ENCODE results near the gene KCNJ15.

KCNJ15 gene

DNA sequence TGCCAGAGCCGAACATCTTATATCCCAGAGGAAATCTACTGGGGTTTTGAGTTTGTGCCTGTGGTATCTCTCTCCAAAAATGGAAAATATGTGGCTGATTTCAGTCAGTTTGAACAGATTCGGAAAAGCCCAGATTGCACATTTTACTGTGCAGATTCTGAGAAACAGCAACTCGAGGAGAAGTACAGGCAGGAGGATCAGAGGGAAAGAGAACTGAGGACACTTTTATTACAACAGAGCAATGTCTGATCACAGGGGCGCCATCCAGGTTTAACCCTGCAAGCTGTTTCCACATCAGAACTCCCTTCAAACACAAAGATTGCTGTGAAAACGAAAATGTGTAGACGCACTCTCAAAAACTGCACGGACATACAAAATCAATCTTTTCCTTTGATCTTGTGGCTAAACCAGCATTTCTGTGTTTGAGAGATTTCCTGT is 43.4 kb downstream of the KCNJ15 start:
- DNase-seq = no peak

DNA sequence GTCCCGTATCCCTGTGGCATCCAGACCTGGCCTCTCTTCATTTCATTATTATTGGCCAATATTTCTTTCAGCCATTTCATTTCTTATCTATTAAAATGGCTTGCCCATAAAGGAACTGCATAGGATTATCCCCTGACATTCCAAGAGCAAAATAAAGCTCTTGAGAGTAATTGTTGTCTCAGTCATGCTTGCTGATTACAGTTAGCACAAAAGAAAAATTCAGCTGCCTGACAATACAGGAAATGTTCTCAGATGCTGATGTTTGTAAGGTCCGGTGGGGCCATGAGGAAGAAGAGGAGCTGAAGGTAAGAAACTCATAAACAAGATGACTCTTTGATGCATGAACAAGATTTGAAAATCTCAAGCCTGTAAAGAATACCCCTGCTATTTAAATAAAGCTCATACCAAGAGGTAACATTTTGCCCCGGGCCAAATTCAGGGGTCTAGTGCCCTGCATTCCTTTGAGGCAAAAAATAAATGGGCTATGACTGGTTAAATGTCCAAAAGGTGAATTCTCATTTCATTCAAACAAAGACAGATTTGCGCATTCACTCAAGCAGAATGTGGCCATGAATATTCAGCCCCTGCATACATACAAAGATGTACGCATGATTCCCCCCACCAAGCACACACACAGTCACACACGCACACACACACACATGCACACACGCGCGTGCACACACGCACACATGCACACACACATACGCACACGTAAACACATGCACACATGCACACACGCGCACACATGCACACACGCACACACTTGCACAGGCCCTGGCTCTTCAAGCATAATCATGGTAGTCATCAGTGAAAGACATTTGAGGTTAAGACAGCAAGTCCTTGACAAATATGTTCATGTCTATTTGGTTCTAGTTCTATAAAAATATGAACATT is 44.8 kb downstream of the KCNJ15 start:
- DNase-seq = no peak

DNA sequence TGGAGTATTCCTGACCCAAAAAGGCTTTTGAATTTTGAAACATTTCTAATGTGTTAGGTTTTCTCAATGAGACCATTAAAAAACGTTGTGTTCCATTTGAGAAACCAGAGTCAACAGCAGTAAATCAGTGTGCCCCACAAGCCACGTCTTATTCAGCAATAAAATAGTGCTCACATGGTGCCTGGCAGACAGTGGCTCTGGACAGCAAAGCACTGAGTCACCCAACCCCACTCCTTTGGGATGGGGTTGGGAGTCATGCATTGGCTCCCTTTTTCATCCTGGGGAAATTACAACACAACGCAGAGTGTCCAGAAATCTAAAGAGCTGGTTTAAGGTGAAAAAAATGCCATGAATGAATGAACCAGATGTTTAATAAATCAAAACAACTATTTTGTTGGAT is 46.5 kb downstream of the KCNJ15 start:
- no peak for DNase-seq

DNA sequence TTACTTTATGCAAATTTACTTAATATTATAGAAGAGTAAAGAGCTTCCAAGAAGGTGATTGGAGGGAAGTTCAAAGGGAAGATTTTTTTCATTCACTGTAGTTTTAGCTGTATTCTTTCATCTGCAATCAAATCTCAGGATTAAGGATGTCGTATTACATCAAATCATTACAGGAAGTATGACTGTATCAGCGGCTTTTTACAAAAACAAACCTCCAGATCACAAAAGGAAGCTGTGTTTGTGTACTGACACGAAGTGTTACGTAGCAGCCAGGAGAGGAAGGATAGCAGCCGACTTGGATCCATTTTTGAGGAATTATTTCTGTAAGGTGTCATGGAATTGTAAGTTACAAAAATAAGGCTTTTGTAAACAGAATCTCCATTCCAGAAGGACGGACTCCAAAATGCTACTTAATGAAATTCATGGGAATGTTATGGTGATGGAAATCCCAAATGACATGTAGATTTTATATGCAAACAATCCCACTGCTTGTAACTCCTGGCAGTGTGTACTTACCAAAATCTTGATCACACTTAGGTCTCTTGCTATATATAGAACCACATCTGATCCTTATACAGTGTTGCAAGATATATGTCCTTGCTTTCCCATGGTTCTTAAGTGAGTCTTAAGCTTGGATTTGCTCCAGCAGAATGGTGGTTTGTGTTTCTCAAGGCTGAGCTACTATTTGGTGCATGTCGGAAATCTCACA is 49.8 kb downstream of the KCNJ15 start:
- peak; percentile 24 for DNase-seq

DNA sequence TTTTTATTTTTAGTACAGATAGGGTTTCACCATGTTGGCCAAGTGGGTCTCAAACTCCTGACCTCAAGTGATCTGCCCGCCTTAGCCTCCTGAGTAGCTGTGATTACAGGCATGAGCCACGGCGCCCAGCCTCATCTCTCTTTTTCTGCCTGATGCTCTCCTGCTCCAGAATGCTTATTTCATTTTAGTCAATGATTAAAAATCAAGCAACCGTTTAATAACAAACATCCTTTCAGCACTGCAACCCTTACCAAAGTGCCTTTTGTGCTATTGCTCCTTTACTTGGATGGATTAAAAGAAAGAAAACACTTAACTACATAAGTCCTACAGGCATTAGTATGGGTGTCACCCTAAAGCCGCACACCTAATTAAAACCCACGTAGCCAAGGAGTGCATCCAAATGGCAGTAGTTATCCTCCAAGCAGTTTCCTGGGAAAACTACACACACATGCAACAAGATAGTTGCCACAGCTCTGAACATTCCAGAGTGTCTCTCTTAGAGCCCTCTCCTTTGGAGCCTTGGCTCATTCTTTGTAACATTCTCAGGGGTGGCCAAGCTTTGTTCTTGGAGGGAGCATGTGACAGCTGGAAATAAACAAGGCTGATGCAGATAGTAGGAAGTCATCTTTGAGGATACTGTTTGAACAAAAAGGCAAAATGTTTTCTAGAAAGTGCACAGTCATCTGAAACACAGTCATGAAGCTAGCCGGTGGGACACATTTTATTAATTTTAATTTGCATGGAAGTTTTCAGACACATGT is 51.2 kb downstream of the KCNJ15 start:
- no peak for DNase-seq

DNA sequence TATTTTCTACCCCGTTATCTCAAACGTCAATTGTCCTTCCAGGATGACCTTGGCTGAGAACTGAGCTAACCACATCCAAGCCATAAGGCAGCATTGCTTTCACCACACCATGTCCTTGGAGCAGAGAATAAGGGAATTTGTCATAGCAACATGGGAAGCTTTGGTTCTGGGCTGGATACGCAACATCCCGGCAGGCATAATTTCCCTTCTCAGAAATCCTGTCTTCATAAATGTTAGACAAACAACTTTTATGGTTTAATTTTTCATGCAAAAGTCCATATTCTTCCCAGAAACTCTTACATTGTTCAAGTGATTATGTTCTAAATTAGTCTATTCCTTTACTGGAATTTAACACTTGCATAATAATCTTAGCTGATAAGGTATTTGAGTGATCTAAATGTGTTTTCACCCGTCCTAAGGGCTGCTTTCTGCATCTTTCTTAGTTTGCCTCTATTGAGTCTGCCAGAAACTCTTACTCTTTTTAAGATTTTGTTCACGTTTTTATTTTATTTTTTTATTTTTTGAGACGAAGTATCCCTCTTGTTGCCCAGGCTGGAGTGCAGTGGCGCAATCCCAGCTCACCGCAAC is 51.8 kb downstream of the KCNJ15 start:
- no peak for DNase-seq

DNA sequence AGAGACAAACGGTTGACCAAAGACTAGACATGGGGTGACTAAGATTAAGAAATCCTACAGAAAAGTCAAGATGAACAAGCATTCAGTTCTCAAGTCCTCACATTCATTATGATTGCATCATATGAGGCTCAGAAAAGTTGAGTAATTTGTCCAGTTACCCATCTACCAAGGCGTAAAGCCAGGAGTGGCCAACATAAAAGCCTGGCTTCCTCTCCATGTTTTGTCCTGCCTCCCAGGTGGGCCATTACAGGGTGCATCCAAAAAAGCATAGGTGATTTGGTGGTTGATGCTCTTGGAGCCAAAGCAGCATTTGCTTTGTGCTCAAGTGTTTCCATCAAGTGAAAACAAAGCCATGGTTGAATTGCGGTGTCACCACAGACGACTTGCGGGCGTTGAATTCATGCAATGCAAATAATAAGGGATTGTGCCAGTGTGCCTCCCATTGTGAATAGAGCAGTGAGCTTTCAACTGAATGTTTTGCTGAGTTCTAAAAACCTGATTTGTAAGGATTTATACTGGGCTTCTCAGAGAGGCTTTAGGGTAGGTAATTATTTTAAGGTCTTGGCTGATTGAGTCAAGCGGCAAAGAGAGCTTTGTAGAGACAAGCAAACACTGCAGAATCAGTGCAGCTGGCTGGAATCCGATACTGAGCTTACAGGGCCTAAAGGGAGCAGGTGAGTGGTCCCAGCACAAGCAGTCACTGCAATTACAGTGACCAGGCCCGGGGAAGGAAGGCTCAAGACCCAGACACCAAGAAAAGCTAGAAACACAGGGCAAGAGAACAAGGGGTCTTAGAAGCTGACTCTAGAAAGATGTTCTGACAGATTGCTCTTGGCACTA is 54.1 kb downstream of the KCNJ15 start:
- peak; percentile 87 for DNase-seq

DNA sequence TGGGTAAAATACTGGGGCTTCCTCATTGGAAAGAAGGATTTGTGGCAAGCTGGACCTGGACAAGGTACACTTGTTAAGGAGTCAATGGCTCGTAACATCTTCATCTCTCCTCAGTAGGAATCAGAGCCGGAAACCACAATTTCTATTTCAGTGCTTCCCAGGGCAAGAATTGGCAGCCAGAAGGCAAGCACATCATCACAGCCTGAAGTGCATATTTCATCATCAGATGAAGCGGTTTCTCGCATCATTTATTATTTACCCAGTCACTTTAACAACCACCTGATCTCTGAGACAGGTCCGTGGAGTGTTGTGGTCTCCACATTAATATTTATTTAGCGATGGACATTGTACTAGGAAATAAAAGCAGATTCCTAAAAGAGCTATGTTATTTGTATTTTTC is 55.0 kb downstream of the KCNJ15 start:
- DNase-seq = no peak

DNA sequence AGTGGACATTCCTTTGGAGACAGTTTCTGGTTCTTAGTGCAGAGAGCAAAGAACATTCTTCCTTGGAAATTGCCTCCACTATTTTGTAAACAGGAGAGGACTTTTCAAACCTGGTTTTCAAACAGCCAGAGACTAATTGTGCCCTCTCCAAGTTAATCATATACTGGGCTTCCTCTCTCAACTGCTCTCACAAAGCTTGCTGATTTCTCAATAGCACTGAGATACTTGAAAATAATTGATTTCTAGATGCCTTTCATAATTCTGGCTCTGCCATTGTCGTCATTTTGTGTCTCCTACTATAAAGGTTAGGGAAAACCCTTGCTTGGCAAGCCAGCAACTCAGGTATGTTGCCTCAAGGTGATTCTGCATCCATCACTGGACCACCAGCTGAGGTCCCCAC is 56.0 kb downstream of the KCNJ15 start:
- DNase-seq = no peak

DNA sequence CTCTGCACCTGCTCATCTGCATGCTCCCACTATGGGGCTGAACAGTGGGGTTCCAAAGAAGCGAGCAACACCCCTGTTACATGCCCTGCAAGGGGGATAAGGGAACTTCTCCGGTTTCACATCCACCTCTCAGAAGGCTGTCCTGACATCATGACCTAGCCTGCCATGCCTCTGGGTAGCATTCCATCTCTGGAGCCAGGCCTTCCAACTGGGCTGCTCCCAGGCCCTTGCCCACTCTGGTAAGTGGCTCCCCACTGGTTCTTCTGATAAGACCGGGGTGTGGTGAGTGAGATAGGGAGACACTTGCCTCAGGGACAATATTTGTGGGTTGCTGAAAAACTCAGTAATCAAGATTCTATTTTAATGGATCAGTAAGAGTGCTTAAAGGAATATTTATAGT is 57.8 kb downstream of the KCNJ15 start:
- no peak for DNase-seq

DNA sequence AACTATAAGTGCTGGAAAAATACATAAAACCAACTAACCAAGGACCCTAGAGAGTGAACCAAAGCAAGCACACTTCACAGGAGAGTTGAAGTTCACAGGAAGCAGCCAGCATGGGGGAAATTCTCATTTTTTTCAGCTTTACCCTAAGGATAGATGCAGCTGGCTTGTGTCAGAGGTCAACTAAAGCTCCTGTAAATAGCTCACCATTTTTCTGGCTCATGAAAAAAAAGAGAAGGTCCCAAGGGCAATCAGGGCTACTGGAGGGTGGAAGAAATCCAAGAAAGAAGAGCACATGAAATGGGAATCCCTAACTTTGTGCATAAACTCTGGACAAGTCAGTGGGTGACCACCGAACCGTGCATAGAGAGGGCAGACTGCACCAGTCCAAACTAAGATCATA is 58.3 kb downstream of the KCNJ15 start:
- no peak for DNase-seq

DNA sequence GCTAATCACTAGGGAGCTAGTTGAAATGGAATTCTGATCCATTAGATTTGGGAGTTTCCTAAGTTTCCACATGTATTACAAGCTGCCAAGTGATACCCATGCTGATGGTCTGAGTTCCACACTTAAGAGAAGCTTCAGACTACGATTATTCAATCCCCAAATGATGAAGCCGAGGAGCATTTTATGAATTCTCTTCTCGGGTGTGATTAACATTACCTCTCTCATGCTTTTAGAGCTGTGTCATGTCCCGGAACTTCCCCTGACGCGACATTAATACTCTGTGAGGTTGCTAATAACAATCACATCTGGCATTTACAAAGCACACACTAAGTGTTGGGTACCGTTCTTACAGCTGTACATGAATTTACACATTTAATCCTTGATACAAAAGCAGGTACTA is 63.0 kb downstream of the KCNJ15 start:
- DNase-seq = no peak

DNA sequence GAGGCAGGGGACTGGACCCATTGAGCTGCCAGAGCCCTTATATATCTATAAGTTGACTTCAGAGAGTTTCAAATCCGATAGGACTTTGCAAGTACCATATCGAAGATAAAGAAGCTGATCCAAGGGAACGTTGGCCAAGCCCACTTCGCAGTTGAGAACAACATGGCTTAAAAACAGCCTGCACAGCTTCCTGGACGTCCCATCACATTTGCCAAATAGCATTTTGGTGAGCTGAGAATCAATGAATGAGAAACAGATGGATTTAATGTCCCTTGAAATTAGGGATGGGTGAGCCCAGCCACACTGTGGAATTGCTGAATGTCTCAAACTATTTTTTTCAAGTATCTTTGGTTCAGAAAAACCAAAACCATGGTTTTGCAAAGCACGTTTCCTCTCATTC is 64.8 kb downstream of the KCNJ15 start:
- DNase-seq = no peak

DNA sequence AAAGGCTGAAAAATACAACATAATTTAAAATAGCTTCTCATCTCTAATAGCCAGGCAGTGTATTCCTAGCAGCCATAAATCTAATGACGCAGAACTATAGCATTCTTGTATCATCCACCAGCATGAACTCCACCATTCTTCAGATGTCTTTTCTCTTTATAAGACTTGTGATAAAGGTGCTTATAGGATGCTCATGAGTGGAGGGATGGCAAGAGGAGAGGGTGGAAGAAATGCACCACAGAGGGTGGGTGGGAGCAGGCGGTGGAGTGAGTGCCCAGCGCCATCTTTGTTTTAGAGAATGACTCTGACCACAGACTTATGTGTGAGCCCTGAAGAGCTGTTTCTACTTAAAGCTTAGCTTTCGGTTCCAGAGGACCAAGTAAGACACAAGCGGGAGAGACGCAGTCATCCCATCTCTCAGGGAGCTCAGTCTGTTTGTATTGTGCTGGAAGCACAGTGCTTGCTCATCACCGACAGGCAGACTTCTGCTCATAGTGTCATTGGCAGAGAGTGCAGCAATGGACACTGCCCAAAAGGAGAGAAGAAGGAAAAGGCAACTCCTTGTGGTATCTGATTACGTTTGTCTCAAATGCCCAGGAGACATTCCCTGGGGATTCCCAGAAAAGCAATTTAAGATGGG is 65.6 kb downstream of the KCNJ15 start:
- DNase-seq = no peak

DNA sequence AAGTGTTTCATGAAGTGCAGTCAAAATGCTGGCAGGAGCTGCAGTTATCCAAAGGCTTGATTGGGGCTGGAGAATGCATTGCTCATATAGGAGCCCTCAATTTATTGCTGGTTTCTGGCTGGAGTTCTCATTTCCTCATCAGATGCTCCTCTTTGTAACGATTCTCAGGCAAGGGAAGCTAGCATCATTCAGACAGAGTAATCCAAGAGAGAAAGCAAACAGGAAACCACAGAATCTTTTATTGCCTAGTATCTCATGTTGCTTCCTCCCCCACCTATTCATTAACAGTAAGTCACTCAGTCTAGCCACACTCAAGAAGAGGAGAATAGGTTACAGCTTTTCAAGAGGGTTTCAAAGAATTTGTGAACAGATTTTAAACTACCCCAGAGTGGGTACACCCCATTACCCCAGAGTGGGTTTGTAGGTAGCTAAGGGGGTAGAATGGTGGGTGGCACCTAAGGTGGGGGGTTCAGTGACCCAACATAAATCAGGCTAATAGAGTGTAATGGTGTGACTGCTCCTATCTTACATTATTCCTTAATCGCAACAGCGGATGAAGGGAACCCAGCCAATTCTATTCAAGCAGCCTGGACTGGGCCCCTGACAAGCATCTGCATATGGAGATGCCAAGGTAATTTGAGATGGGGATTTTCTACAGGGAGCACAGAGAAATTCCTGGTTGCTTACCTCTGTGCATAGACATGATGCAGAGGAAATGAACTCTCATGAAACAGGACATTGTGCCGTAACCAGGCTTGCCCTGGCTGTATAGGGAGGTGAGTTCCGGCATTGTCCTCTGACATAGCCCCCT is 67.1 kb downstream of the KCNJ15 start:
- DNase-seq = peak; percentile 93

DNA sequence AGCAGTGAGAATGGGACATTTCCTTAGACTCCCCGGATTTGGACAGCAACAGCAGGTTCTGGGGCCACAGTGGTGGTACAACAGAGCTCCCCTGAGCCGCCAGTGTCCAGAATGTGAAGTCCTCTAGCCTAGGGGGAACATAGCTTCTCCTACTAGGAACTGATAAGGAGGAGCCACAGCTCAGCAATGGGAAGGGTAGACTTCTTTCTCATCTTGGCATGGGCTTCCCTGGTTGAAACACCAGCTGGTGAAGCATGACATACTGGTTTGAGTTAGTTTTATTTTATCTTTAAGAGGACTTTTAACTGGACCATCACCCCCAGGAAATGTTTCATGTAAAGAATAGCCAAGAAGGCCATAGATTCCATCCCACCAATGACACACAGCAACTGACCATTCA is 68.4 kb downstream of the KCNJ15 start:
- DNase-seq = no peak

DNA sequence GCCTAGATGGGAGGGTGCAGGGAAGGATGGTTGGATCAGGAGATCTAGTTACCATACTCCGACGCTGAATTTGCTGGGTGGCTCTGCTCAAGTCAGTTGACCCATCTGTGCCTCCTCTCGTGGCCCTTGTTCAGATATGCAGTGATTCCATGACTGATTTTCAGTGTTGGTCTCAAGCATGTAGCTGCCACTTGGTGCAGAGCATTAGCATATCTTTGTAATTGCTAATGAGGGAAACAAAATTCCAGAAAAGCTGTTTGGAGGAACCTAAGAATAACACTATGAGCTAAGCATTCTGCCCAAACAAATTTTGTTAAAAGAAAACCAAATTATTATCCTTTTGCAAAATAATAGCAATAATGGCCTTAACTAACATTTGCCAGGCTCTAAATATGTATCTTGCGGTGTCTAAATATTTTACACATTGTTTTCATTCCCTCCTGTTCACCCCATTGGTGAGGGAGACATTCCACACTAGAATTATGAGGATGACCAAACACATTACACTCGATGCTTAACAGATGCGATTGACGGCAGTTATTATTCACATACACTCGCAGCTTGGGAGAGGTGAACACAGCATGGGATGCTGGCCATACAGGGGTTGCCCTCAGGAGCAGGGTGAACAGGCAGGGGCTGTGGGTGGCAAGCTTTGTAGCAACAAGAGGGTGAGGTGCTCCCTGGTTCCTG is 69.1 kb downstream of the KCNJ15 start:
- DNase-seq = no peak

DNA sequence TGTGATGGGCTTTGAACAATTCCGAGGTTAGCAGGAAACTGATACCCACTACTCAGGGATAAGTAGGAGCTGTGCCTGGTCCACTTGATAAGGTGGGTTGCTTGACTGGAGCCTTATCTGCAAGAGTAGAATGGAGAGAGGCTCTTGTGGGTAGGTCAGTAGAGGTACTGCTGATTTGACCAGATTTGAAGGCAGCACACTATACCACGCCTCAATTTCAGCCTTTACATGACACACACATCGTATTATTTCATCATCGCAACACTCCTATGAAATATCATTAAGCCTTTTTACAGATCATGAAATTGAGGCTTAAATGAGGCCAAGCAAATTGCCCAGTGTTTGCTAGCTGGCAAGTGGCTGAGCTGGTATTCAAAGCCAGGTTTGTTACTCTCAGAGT is 69.6 kb downstream of the KCNJ15 start:
- DNase-seq = no peak

DNA sequence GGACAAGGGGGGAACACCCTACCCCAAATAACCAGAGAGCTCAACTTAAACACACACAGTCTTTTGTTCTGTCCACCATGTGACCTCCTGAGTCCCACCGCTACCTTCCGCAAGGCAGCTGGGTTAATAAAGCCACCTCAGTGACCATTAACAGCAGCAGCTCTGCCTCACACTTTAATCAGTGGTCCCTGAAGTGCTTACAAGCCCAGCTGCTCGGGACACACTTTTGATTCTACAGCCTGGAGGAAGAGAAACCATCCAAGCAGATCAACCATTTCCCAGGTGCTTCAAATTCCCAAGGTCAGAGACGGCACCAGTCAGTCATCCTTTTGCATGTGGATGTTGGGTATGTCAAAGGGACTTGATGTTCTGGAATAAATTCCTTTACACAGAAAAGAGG is 70.1 kb downstream of the KCNJ15 start:
- no peak for DNase-seq

DNA sequence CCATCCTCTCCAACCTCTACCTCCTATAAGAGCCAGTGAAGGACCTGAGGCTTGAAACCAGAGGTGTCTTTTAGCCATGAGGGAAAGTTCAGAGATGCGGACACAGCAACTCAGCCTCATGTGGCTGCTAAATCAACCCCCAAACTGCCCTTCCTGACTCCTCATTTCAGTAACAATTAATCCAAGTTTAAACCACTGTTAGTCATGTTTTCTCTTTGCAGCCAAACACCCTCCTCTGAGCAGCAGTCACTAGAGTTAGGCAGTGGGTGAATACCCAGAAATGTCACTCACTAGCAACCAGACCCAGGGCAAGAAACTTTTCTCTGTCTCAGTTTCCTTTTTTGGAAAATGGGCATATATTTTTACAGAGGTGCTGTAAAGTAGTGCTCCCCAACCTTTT is 71.2 kb downstream of the KCNJ15 start:
- DNase-seq = no peak
